Cortex of kidney (tissue), 1 donor: ENCODE results near the gene ANGPTL2.

Source experiments
- DNase-seq: peaks from one replicate; lab custom pipeline; 2025; lab: John Stamatoyannopoulos, UW

ANGPTL2 gene

DNA sequence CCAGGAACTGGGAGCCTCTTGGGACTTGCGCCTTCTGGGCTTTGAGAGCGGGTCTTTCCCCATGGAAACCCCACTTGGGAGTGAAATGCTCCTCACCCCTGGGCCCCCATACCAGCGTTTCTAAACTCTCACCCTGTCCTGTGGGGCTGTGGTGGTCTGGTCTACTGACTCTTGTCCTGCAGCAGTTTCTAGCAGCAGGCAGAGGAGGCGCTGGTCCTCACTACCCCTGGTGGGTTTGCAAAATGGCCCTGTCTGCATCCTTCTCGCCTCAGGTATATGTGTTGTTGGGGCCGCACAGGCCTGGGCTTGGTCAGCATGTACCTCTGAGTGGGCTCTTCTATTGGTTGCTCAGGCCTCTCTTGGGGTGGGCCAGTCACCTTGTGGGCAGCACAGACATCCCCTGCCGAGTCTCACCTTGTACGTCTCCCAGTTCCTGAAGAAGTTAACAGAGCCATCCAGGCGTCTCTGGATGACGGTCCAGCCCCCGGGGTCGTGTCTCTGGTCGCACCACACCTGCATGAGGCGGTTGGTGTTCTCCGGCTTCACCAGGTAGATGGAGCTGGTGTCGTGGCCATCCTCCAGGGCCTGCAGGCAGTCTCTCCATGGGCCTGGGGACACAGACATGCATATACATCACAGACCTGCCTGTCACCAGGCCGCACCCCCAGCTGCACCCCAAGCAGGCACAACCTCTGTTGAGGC is 29.0 kb downstream of the ANGPTL2 start:
- DNase-seq: no peak

DNA sequence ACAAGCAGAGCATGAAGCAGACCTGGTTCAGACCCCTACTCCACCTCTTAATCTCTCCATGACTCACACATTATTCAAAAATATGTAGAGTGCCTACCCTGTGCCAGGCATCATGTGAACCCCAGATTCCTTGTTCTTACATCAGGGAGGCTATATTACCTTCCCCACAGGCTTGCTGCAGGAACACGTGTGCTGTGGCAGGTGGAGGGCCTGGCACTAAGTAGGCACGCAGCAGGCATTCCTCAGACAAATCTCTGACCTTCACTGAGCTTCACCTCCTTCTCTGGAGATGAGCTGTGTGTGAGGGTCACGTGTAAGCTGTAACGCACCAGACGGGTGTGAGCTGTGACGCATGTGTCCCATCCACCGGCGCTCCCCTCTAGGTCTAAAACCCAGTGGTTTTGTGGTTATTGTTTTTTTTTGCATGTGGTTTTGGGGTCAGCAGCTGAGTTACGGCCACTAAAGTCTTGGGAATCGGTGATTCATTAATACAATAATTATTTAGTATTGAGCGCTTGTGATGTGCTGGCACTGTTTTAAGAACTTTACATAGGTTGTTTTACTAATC is 30.3 kb downstream of the ANGPTL2 start:
- no peak for DNase-seq

DNA sequence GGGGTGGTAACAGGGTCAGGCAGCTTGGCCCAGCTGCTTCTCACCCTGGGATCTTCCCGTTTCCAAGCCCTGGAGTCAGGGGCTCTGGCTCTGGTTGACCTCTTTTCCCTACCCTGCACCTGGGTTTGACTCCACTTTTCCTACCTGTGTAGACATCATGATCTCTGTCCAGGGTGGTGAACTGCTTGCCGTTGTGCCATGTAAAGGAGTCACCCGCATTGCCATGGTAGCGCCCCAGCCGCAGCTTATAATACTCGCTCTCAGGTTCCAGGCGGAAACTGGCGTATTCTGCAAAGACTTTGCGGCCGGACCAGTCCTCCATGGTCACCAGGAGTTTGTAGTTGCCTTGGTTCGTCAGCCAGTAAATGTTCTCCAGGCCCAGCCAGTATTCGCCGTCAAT is 30.9 kb downstream of the ANGPTL2 start:
- no peak for DNase-seq

DNA sequence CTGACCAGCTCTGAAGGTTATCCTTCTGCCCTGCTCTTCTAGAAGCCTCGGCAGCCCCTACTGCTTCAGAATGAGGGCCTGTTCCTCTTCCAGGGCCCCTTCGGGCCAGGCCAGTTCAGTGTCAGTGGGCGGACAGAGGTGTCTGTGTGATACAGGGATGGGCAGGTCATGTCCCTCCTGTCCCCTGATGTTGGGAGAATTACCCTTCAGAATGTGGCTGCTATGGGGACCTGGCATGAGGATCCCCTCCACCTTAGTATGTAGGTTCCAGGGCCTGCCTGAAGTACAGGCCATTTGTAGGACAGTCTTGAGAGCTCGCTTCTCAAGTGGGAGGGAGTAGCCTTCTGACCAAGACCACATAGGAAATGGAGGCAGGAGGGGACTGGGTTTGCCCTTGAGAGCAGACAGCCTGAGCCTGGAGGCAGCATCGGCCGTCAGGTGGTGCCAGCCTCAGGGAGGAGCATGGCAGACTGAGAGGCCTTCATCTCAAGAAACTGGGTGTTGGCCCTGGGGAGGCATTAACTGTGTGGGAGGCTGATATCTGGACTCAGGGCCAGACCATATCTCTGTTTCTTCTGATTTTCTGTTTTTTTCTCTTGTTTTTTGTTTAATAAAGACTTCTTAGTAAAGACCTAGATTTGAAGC is 32.0 kb downstream of the ANGPTL2 start:
- no peak for DNase-seq

DNA sequence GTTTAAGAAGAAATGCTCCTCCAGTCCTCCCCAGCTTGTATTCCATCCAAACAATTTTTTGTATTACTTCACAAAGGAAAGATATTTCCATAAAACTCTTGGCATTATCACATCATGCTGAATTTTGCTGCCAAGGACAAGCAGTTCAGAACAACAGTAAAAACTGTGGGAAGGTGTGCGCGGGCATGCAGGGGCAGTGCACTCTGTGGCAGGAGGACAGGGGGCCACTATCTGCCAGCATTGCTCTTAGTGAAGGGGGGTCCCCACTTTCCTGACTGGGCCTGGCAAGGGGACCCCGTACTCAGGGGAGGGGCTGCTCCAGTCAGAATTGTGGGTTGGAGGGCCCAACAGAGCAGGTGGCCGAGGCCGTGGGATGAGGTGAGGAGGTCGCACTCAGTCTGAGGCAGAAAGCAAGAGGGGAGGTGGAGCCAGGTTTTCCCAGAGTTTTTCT is 32.8 kb downstream of the ANGPTL2 start:
- no peak for DNase-seq

DNA sequence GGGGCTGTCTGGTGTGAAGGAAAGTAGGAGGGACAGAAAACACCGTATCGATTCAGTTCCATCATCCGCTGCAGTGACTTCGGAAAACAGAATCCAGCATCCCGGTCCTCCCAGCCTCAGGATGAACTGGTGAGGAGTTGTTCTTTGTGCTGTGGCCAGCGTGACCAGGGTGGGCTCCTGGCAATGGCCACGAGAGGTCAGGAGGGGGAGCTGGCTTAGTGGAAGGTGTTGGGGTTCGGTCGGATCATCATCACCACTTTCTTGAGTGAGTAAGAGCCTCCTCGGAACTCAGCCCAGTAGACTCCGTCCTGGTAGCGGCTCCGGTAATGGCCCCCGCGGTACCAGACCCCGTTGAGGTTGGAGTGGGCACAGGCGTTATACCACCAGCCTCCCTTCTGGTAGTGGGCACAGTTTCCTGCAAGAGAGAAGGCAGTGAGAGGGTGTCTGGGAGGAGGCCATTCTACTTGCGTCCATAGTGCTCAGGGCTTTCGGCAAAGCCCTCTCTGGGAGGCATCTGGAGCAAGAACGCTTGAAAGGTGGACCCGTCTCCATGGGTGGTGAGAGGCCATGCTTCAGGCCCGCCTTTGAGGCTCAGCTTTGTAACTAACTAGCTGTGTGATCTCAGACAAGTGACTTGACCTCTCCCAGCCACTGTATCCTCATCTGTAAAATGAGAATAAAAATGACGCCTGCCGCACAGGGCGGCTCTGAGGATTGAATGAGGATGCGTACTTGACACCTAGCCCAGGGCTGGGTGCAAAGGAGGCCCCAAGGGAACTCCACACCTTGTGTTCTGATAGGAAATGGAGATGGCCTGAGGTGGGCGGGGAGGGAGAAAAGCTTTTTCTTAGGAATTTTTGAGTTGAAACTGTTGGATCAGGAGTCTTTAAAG is 33.5 kb downstream of the ANGPTL2 start:
- DNase-seq: no peak

DNA sequence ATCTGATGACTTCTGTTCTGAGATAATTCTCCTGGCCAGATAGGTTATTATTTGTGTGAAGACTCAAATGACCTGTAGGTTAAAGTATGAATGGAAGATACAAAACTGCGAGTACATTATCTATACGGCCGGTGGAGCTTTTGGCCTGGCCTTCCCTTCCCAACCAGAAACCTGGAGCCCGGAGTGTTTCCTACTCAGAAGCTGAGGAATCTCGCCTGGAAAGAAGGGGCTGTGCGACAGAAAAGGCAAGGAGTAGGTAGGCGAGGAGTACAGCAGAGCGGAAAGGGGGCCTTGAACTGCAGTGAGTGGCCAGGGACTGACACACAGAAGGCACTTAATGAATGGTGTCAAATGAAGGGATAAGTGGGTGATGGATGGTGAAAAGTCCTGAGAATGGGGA is 34.6 kb downstream of the ANGPTL2 start:
- DNase-seq: no peak

DNA sequence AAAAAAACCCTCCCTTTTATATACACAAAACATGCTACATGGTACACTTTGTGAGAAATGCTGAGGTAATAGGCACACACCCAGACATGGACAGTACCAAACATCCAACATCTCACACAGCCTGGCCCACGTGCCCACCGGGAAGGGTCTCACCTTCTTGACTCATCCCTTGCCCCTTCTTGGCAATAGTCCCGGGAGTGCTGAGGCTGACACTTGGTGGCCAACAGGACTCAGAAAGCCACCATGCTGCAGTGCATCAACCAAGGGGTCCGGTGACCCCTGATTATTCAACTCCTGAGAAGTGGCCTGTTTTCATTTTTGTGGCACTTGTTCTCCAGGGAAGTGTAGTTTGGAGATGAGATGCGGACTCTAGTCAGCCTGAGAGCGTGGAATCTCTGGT is 35.0 kb downstream of the ANGPTL2 start:
- no peak for DNase-seq

DNA sequence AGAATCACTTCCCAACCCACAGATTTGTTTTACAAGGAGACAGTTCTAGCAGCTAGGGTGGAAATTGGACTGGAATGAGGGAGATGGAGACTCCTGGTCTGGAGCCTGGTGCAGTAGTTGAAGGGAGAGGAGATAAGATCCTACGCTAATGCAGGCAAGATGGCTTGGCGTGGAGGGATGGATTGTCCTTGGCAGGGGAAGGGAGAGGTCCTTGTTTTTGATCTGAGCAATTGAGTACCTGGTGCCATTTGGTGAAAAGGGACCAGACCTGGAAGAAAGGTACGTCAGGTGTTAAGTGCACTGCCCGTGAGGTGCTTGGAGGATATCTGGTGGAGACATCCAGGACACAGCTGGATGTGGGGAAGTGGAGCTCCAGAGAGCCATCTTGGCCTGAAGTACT is 35.7 kb downstream of the ANGPTL2 start:
- no peak for DNase-seq

DNA sequence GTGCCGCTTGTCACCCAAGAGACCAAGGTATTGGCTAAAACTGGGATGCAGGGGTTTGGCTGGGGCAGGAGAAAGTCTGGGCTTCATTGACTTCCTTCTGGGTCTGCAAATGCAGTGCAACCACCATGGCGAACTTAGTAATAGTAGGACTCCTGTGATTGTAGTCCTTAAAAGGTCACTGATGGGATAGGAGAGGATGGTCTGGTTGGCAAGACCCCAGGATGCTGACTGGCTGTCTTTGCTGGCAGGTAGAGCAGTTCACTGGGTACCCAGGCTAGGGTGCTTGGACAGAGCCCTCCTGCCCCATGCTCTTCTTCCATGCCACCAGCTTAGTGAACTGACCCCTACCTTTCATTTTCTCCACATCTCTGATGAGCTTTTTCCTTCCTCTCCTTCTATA is 37.2 kb downstream of the ANGPTL2 start:
- no peak for DNase-seq

DNA sequence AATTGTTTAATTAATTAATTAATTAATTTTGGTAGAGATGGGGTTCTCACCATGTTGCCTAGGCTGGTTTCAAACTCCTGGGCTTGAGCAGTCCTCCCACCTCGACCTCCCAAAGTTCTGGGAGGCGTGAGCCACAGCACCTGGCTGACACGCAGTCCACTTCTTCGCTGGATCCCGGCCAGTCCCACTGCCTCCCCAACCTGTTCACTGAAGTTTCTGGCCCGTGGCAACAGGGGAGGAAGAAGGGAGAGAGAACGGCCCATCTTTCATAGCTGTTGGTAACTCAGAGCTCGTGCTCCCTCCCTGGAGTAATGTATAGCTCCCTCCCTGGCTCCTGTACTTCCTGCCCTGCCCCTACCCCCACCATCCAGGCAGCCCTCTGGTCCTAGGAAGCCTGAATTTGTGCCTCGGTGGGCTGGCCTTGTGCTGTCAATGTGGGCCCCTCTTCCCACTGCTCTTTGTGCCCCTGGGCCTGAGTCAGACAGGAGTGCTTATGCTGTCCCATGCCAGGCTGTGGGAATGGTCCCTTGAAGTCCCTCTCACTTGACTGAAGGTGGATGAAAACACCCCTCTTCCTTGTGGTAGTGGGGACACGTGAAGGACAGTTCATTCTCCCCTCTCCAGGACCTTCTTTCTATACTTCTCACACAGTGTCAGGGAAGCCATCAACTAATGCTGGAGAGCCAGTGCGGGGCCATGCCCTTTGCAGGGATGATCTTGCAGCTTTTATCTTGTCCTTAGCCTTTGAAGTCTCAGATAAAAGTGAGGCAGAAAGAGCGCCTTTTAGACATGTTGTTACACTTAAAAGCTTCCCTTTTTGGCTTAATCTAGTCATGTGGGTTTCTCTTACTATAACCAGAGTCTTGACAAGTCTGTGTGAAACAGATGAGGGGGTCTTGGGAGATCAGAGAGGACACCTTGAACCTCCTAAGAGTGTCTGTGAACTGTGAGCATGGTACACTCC is 38.1 kb downstream of the ANGPTL2 start:
- no peak for DNase-seq

DNA sequence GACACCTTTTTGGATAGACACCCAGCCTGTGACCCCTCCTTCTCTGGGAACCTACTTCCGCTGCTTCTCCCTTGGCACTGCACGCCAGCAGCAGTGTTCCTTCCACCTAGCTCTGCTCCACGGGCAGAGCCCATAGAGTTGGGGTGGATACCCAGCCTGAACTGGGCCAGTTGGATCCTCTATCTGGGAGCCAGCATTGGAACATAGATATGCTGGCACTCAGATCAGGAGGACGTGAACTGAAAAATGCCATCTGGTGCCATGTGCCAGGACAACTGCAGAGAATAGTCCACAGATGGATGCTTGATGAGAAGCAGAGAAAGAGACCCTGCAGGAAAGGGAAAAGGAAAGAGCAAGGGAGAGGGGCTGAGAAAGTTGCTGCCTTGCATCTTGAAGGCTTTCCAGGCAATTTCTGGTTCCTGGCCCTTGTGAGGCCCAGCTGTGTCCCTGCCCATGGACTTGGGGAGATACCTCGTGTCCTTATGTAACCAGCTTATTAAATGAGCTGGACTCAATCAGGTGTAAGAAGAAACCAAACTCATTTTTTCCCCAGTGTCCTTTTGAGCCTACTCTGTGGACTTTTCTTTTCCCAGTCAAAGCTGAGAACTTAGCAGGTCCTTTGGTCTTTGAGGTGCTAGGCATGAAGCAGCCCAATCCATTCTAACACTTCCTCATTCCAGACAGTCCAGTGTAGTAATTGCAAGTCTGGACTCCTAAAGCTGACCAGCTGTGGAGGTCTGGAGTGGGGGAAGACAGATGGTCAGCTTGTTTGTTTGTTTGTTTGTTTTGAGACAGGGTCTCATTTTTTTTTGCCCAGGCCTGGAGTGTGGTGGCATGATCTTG is 39.1 kb downstream of the ANGPTL2 start:
- DNase-seq: no peak

DNA sequence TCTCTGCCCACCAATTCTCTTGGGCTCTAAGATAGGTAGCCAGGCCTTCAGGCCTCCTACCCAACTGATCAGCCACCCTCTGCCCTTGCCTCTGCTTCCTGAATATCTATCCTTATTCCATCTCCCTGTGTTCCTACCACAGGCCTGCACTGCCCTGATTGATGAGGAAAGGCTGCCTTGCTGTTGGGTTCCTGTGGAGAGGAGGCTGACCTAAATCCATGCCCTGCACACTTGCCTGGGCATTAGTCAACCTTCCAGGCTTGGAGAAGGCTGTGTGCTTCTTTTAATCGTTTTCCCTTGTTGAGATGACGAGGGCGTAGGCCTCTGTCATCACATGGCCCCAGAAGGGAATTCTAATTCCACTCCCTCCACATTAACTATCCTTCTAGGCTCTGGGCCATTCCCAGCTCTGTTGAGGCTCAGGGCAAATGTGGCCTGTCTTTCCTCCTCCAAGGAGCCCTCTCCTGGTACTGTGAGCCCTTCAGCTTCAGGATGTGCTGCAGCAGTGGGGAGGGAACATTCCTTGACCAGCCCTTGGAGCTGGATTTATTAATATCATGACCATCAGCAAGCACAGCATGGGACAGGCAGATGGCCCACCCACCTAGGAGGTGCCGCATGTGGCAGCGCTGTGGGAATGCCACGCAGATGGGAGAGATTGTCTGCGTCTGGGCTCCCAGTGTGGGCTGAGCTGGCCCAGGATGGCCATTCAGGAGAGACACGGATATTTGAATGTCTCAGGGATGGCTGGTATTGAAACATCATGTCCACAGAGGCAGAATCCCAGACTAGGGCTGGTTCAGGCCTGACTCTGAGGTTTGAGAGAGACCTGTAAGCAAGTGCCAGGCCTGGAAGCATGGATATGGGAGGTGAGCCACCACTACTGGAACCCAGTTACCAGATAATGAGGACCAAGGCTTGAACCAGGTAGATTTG is 40.9 kb downstream of the ANGPTL2 start:
- no peak for DNase-seq

DNA sequence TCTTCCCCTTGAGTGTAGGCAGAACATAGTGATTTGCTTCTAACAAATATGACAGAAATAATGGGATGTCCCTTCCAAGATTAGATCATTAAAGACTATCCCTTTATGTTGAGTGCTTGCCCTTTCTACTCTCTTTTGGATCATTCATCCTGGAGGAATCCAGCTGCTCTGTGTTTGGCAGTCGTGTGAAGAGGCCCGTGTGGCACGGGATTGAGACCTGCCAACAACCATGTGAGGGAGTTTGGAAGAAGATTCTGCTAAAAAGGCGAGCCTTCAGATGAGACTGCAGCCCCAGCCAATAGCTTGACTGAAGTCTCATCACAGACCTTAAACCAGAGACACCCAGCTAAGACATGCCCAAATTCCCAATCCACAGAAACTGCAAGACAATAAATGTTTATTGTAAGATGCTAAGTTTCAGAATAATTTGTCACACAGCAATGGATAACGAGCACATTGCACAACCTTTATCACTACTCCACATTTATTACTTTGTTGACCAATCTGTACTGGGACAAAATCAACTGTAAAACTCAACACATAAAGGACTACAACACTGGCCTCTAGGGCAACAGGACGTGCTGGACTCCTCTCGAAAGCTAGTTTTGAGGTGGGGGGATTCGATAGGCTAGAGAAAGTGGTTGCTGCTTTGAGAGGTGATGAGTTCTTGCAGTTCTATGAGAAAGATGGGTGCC is 42.8 kb downstream of the ANGPTL2 start:
- no peak for DNase-seq

DNA sequence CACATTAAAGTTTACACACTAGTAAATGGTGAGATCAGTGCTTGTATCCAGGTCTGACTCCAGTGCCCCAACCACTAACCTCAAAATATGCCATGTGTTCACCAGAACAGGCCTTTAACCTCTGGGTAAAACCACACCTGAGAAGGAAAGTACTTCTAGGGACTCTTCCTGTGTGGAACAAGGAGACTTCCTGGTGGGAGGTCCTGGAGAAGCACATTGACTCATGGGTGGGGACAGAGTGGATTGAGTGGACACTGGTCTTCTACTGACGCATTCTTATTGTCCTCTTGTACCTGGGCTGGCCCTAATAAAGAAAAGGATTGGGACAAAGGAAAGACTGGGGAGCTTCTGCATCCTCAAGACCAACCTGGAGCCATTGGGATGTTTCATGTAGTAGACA is 43.4 kb downstream of the ANGPTL2 start:
- no peak for DNase-seq

DNA sequence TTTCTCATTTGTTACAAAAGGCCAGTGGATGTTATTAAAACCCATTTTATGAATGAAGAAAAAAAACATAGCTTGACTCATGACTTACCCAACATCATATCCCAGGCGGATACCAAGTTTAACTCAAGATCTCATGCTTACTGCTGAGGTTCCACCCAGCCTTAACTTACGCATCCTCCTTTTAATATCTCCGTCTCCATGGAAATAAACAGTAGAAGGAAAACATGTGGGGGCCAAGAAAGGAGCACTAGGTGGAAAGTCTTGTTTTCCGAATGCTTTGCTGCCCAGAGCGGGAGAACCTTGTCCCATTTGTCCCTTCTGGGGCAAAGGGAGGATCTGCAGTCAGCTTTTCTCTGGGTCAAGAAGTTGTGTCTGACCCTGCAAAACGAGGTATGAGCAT is 44.1 kb downstream of the ANGPTL2 start:
- DNase-seq: no peak

DNA sequence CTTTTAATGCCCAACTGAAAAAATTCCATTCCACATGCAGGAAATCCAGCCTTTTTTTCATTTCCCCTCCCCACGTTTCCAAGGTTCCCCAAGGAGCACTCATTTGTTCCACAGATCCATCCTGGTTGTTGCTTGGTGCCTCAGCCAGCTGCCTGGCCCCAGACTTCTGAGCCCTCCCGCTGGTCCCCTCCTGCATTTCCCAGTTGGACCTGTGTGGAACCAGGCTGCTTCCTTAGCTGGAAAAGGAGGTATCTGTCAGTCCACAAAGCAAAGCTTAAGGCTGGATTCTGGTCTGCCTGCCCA is 44.8 kb downstream of the ANGPTL2 start:
- no peak for DNase-seq

DNA sequence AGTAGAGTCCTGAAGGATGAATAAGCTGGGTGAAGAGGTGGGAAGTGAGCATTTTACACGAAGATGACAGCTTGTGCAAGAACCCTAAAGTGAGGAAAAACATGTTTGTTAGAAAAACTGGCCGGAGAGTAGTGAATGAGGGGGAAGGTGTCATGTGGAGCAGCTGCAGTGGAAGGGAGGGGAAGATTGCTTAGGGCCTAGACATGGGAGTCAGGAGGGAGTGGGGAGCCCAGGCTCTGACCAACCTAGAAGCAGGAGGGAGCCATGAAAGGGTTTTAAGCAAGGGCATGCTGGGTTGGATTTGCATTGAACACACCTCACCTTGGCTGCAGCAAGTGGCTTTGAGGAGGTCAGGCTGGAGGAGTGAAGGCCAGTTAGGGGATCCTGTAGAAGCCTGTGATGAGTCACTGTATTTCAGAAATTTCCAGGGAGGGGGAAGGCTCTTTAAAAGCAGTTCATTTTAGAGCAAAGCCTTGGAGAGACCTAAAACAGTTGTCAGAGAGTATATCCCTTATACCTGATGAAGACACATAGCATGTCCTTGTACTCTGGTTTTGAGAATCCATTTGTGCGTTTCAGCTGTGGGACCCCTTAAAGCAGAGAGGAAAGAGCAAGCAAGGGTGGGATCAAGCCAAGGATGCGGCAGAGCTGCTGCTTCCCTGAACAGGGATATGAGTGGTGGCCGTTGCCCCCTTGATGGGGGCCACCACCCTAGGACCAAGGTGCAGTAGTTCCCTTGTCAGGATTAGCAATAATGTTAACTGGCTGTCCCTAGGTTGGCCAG is 45.4 kb downstream of the ANGPTL2 start:
- no peak for DNase-seq
